ENCODE results near the gene PLEKHO1.

PLEKHO1 gene

DNA sequence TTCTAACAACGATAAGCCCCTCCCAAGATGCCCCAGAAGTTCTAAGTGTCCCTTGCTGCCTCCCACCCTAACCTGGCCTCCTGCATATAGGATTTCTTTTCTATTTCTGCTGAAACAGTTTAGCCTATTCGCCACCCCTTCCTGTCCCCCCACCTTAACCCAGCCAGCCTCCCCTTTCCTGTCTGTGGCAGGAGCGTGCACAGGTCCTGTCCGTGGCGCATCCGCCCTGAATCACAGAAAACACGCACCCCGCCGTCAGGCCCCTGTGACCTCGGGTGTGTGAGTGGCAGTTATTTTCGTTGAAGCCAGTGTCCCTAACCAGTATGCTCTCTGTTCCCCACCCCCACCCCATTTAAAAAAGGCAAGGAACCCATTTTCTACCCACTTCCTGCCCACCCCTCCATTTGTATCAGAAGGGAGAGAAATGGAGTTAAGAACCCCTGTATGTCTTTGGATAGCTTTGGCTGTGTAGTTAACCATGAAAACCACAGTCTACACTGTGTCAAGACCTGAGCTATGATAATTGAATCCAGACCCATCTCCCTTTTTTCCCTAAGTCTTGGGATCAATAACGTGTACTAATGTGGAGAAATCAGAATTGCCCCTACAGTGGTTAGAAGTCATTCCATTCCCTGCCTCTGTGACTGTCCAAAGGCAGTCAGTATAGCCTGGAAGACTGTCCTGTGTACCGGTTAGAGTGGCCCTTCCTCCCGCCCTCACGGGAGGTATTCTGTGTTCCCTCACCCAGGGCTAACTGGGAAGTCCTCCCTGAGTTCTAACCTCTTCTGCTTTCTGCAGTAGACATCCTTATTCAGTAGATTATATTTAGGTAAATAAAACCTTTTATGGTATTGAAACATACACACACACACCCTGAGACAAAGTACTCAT is 1.8 kb downstream of the PLEKHO1 start:
- H3K36me3 Mint-ChIP-seq (ENCODE audit: low read depth) = peaks cover 47% of the 10 kb centered on the region
- no peaks in the 10 kb centered on the region for H3K9me3 Mint-ChIP-seq
- H3K4me3 Mint-ChIP-seq = peak overlapping the region; percentile 96 to 99 (median 98)
- H3K27ac Mint-ChIP-seq = peak overlapping the region; percentile 88 to 97 (median 89)
- TF ChIP-seq, protein P1, sequence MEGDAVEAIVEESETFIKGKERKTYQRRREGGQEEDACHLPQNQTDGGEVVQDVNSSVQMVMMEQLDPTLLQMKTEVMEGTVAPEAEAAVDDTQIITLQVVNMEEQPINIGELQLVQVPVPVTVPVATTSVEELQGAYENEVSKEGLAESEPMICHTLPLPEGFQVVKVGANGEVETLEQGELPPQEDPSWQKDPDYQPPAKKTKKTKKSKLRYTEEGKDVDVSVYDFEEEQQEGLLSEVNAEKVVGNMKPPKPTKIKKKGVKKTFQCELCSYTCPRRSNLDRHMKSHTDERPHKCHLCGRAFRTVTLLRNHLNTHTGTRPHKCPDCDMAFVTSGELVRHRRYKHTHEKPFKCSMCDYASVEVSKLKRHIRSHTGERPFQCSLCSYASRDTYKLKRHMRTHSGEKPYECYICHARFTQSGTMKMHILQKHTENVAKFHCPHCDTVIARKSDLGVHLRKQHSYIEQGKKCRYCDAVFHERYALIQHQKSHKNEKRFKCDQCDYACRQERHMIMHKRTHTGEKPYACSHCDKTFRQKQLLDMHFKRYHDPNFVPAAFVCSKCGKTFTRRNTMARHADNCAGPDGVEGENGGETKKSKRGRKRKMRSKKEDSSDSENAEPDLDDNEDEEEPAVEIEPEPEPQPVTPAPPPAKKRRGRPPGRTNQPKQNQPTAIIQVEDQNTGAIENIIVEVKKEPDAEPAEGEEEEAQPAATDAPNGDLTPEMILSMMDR (IDR thresholded peaks at IDR 0.05; ENCODE audit: unreplicated experiment in 3 of 3) = no peak
- H3K4me1 Mint-ChIP-seq = peaks cover 75% of the 10 kb centered on the region
- no peaks in the 10 kb centered on the region for H3K27me3 Mint-ChIP-seq (ENCODE audit: low read depth)

DNA sequence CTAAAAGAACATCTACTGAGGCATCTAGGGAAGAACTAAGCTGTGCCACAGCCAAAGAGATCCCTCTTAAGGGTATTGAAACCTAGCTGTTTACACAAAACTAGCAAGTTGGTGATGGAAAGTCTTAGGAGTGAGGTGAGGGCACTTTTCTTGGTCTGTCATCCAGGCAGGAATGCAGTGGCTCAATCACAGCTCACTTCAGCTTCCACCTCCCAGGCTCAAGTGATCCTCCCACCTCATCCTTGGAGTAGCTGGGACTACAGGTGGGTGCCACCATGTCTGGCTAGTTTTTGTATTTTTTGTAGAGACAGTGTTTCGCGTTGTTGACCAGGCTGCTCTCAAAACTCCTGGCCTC is 2.4 kb downstream of the PLEKHO1 start:
- peaks cover 75% of the 10 kb centered on the region for H3K4me1 Mint-ChIP-seq
- H3K36me3 Mint-ChIP-seq (ENCODE audit: low read depth) = peaks cover 53% of the 10 kb centered on the region
- H3K9me3 Mint-ChIP-seq = no peaks in the 10 kb centered on the region
- H3K27ac Mint-ChIP-seq = peak overlapping the region; percentile 88 to 97 (median 89)
- TF ChIP-seq, protein P1 (IDR thresholded peaks at IDR 0.05; ENCODE audit: unreplicated experiment in 3 of 3) = no peak
- peak overlapping the region; percentile 96 to 99 (median 98) for H3K4me3 Mint-ChIP-seq
- H3K27me3 Mint-ChIP-seq (ENCODE audit: low read depth) = no peaks in the 10 kb centered on the region

DNA sequence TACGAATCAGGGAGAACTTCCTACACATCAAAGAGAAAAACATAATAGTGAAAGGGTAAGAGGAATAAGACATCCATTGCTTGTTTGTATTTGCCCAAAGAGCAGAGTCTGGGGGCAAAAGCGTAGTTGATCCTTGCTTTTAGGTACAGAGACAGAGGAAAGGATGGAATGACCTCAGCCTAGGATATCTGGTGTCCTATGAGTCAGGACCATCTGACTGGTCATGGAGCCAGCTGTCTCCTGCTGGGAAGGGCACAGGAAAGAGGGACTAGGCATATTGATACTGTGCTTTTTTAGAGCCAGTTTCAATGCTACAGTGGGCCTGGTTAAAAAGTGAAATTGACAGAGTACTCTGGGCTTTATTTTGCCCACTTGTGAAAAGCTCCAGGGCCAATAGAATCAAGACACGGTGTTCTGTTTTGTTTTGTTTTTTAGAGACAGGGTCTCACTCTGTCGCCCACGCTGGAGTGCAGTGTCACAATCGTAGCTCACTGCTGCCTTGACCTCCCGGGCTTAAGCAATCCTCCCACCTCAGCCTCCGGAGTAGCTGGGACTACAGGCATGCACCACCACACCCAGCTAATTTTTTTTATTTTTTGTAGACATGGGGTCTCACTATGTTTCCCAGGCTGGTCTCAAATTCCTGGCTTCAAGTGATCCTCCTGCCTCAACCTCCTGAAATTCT is 3.2 kb downstream of the PLEKHO1 start:
- Mint-ChIP-seq H3K36me3 (ENCODE audit: low read depth) (peaks cover 60% of the 10 kb centered on the region), H3K27ac (peak overlapping the region; percentile 33 to 73 (median 43)), H3K9me3 (no peaks in the 10 kb centered on the region), H3K27me3 (ENCODE audit: low read depth) (no peaks in the 10 kb centered on the region), H3K4me3 (peak overlapping the region; percentile 71 to 84 (median 80)), H3K4me1 (peaks cover 75% of the 10 kb centered on the region)
- TF ChIP-seq, protein P1 (IDR thresholded peaks at IDR 0.05; ENCODE audit: unreplicated experiment in 3 of 3) = no peak

DNA sequence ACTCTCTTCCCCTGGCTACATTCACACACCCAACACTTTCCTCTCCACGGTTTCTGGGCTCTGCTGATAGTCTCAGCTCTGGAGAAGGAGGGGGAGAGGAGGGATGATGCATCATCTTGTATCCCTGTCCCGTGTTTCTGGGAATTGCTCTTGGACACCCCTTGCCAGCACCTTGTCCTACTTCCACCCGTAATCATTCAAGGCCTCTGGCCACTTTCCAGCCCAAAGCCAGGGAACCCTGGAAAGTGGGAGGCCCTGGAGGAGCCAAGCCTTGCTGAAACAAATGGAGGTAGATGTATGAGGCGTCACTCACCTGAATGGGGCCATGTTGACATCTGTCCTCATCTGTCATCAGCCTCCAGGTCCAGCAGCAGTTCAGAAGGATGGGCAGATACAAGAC is 4.4 kb downstream of the PLEKHO1 start:
- peak overlapping the region; percentile 21 to 71 (median 55) for H3K4me3 Mint-ChIP-seq
- H3K36me3 Mint-ChIP-seq (ENCODE audit: low read depth) = peaks cover 70% of the 10 kb centered on the region
- no peaks in the 10 kb centered on the region for H3K27me3 Mint-ChIP-seq (ENCODE audit: low read depth)
- TF ChIP-seq, protein P1 (IDR thresholded peaks at IDR 0.05; ENCODE audit: unreplicated experiment in 3 of 3) = no peak
- H3K9me3 Mint-ChIP-seq = no peaks in the 10 kb centered on the region
- H3K27ac Mint-ChIP-seq = peak overlapping the region; percentile 5 to 73 (median 18)
- peaks cover 71% of the 10 kb centered on the region for H3K4me1 Mint-ChIP-seq

DNA sequence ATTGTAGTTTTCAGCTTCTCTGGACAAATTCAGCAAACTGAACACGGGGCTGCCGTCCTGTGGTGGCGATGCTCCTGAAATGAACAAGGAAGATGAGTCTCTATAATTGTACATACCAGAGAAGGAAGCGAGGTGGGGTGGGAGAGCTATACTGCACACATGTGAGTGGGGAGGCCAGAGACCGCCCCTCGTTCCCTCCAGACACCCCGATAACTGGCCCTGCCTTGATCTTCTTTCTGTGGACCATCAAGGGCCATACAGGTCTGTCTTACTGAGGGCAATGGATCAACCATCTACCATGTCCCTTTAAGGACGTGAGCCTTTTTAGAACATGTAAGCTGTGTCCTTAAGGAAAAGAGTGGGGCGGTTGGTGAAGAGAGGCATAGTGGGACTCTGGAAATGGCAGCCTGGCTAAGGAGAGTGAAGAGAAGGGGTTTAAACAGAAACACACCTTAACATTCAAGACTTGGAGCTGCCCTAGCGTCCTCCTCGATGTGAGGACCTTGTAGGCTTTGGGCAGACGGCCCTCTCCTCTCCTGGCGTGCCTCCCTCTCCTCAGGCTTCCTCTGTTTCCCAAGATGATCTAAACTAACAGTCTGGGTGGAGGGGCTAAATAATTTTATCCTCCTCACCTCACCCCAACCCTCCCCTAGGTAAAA is 5.8 kb downstream of the PLEKHO1 start:
- no peaks in the 10 kb centered on the region for H3K27me3 Mint-ChIP-seq (ENCODE audit: low read depth)
- H3K4me1 Mint-ChIP-seq = peaks cover 78% of the 10 kb centered on the region
- peak overlapping the region in 2 of 3 experiments; percentile 5 to 24 for H3K27ac Mint-ChIP-seq
- TF ChIP-seq, protein P1 (IDR thresholded peaks at IDR 0.05; ENCODE audit: unreplicated experiment in 3 of 3) = no peak
- no peaks in the 10 kb centered on the region for H3K9me3 Mint-ChIP-seq
- no peak overlapping the region for H3K4me3 Mint-ChIP-seq
- H3K36me3 Mint-ChIP-seq (ENCODE audit: low read depth) = peaks cover 83% of the 10 kb centered on the region
